GM12878 (cell line): Measurements from ENCODE around the gene ADGRF4. TPM values are rescaled to one million over a fixed set of nuclear protein-coding genes. Genes with fewer than 3 reads are reported as not detected.

Source experiments
- ATAC-seq: fragments of 200-7000 bp; cut with Tn5 transposase; 3 replicates; pipeline ENCODE4 v1.9.1; 2020; ENCODE audit warnings: mild to moderate bottlenecking, moderate library complexity
- BruUV-seq: library from RNA; stranded (reverse); fragments of 400-500 nt; replicated peaks from 2 replicates; lab custom pipeline; 2021; lab: Mats Ljungman, UMichigan
- CTCF ChIA-PET: fragments of 300-600 bp; sonication (Branson Sonifier 250); formaldehyde crosslinking; extraction: SDS; loops from one replicate; lab custom pipeline; 2021; ENCODE audit warnings: inconsistent platforms; lab: Yijun Ruan, JAX
- POLR2A ChIA-PET: fragments of 350-600 bp; formaldehyde crosslinking; extraction: SDS; loops from one replicate; lab custom pipeline; 2021; ENCODE audit warnings: inconsistent platforms; lab: Charles Lee
- RAD21 ChIA-PET: fragments of 300-600 bp; sonication (Branson Sonifier 250); formaldehyde crosslinking; loops from one replicate; lab custom pipeline; 2023; ENCODE audit warnings: antibody characterized with exemption; ENCODE audit not compliant: unreplicated experiment; lab: Charles Lee
- SMC1A ChIA-PET: fragments of 300-600 bp; sonication (Branson Sonifier 250); formaldehyde crosslinking; loops from one replicate; lab custom pipeline; 2023; ENCODE audit not compliant: unreplicated experiment, uncharacterized antibody; lab: Charles Lee
- DNase-seq: peaks from one replicate; pipeline ENCODE4 v3.0.0-alpha.2; 2011; ENCODE audit warnings: low read depth, low spot score
- FAIRE-seq: peaks from 3 replicates; lab custom pipeline; 2011; peaks lifted over from hg19 to GRCh38; lab: Jason Lieb, UNC
- H2AFZ ChIP-seq: 2 replicates; pipeline ENCODE4 v1.6.0; 2011; ENCODE audit warnings: low read depth, low read length, control low read depth; ENCODE audit not compliant: control insufficient read depth
- H3K27ac ChIP-seq: 2 replicates; pipeline ENCODE4 v1.5.1; 2011; ENCODE audit warnings: control low read depth; ENCODE audit not compliant: control insufficient read depth, insufficient read depth
- H3K27me3 ChIP-seq, 2 experiments: replicated peaks in 1 of 2; 2 replicates each; pipeline versions ENCODE4 v1.6.0 to v1.6.1; 2011; ENCODE audit warnings: low read length in 1 of 2; ENCODE audit not compliant: control insufficient read depth in 2 of 2, insufficient read depth in 2 of 2
- H3K36me3 ChIP-seq, 2 experiments: 2 replicates each; pipeline ENCODE4 v1.5.1; 2011; ENCODE audit warnings: low read length in 1 of 2; ENCODE audit not compliant: control insufficient read depth in 2 of 2, insufficient read depth in 2 of 2
- H3K4me1 ChIP-seq: 2 replicates; pipeline ENCODE4 v1.6.1; 2011; ENCODE audit warnings: mild to moderate bottlenecking, low read length, moderate library complexity, mixed read lengths; ENCODE audit not compliant: control insufficient read depth, insufficient read depth
- H3K4me2 ChIP-seq: 2 replicates; pipeline ENCODE4 v1.6.0; 2011; ENCODE audit warnings: control low read depth; ENCODE audit not compliant: control insufficient read depth, insufficient read depth
- H3K4me3 ChIP-seq: fragments of 200-600 bp; sonication (generic); 2 replicates; pipeline ENCODE4 v1.5.1; 2016
- H3K79me2 ChIP-seq: 2 replicates; pipeline ENCODE4 v1.6.0; 2011; ENCODE audit warnings: low read length; ENCODE audit not compliant: control insufficient read depth, insufficient read depth
- H3K9ac ChIP-seq: 2 replicates; pipeline ENCODE4 v1.8.0; 2011; ENCODE audit warnings: low read length, control low read depth, mixed read lengths; ENCODE audit not compliant: control insufficient read depth, insufficient read depth
- H3K9me3 ChIP-seq: replicated peaks from 3 replicates; pipeline ENCODE4 v1.5.1; 2011; ENCODE audit warnings: mild to moderate bottlenecking, low read length; ENCODE audit not compliant: control insufficient read depth, insufficient read depth
- H4K20me1 ChIP-seq: 2 replicates; pipeline ENCODE4 v1.6.0; 2011; ENCODE audit not compliant: control insufficient read depth, insufficient read depth
- BCL11A ChIP-seq: IDR thresholded peaks from 2 replicates; pipeline ENCODE4 v1.6.1; 2011; ENCODE audit warnings: low read depth, low read length
- BMI1 ChIP-seq: fragments of 450-650 bp; IDR thresholded peaks from 2 replicates; pipeline ENCODE4 v1.6.1; 2016; ENCODE audit warnings: mild to moderate bottlenecking, moderate library complexity, borderline replicate concordance
- CUX1 ChIP-seq: IDR thresholded peaks from 2 replicates; pipeline ENCODE4 v1.6.1; 2012; ENCODE audit warnings: improper control_type of control experiment, low read depth, low read length; ENCODE audit not compliant: insufficient replicate concordance
- E2F4 ChIP-seq: IDR thresholded peaks from 2 replicates; pipeline ENCODE4 v1.6.1; 2012; ENCODE audit warnings: low read depth, low read length, improper control_type of control experiment
- GABPA ChIP-seq: IDR thresholded peaks from 2 replicates; pipeline ENCODE4 v1.6.1; 2014; ENCODE audit warnings: antibody characterized with exemption, low read depth, mild to moderate bottlenecking, inconsistent platforms
- HDGF ChIP-seq: fragments of 450-650 bp; IDR thresholded peaks from 2 replicates; pipeline ENCODE4 v1.6.1; 2016; ENCODE audit warnings: antibody characterized with exemption
- MTA2 ChIP-seq: fragments of 450-650 bp; IDR thresholded peaks from 2 replicates; pipeline ENCODE4 v1.6.1; 2016; ENCODE audit warnings: low read depth, mild to moderate bottlenecking, moderate library complexity
- MYB ChIP-seq: fragments of 150-350 bp; IDR thresholded peaks from 2 replicates; pipeline ENCODE4 v1.6.1; 2014; ENCODE audit warnings: mild to moderate bottlenecking, low read depth, low read length, borderline replicate concordance
- NFXL1 ChIP-seq: fragments of 450-650 bp; IDR thresholded peaks from 2 replicates; pipeline ENCODE4 v1.6.1; 2017; ENCODE audit warnings: antibody characterized with exemption, mild to moderate bottlenecking, borderline replicate concordance
- NRF1 ChIP-seq: conservative IDR thresholded peaks from 2 replicates; pipeline ENCODE4 v1.6.1; 2011; ENCODE audit warnings: mild to moderate bottlenecking, low read depth, low read length, improper control_type of control experiment
- POLR2AphosphoS5 ChIP-seq: IDR thresholded peaks from 2 replicates; pipeline ENCODE4 v1.6.1; 2011; ENCODE audit warnings: mild to moderate bottlenecking, low read length, inconsistent platforms
- RUNX3 ChIP-seq: IDR thresholded peaks from 2 replicates; pipeline ENCODE4 v1.6.1; 2012; ENCODE audit warnings: low read length, inconsistent platforms
- WGBS: methylation state at CpG from one replicate; pipeline ENCODE4 v1.1.6; 2016; ENCODE audit warnings: low lambda C conversion rate; ENCODE audit not compliant: insufficient replicate concordance, insufficient coverage; ENCODE audit errors: missing lambda C conversion rate; 5-methylcytosine and 5-hydroxymethylcytosine counted together
- in situ Hi-C: fragments of 300-500 bp; cut with MboI; formaldehyde crosslinking; loops from 9 replicates; pipeline ENCODE4 v1.14.3; 2018; ENCODE audit warnings: mixed read lengths
- intact Hi-C: fragments of 100-400 bp; cut with micrococcal nuclease; formaldehyde crosslinking; loops from one replicate; pipeline ENCODE4 v1.14.2; 2022; ENCODE audit not compliant: unreplicated experiment
- polyA plus RNA-seq, 11 experiments: library from polyadenylated mRNA; depleted of rRNA in 4 of 11; unstranded in 6 of 11; stranded (reverse) in 5 of 11; fragments of >200 nt; fragmentation: Nextera tagmentation in 4 of 11; fragmentation: Illumina TruSeq in 1 of 11; extraction: Ambion mirVana in 4 of 11; extraction: Trizol in 1 of 11; gene quantifications; 1 replicate in 1 of 11; 2 replicates in 10 of 11; pipeline versions ENCODE4 v1.2.1 to v1.2.3, GENCODE V29; 2011 to 2016; ENCODE audit warnings: inconsistent platforms in 2 of 11, missing spikeins in 2 of 11, low read depth in 1 of 11
- total RNA-seq, 4 experiments: library from RNA; depleted of rRNA in 3 of 4; stranded (reverse); fragments of >200 nt in 3 of 4; fragmentation: Illumina TruSeq in 1 of 4; extraction: Trizol in 1 of 4; gene quantifications; 2 replicates each; pipeline versions ENCODE4 v1.2.1 to v1.2.3, GENCODE V29; 2013 to 2021
- TF ChIP-seq, protein P1 (sequence below): IDR thresholded peaks from 2 replicates; pipeline ENCODE4 v1.6.1; 2012; ENCODE audit warnings: mild to moderate bottlenecking, low read depth, low read length

Gene ADGRF4
- total and polyA plus RNA-seq, 10 of the 15 experiments (the other 5 are each of a cell fraction or from before 2014, with no cell fraction given): 0.04 to 0.12 (median 0.06) TPM; not detected in 5

GRCh38 chr6:47681201-47681990 is 17.0 kb upstream of the ADGRF4 start:
- no peaks in the 10 kb centered on the region for H3K79me2 ChIP-seq
- RAD21 ChIA-PET: no interaction called here
- POLR2A ChIA-PET: no interaction called here
- no peak overlapping the region for H3K4me2 ChIP-seq
- FAIRE-seq (no peak), ATAC-seq (no peak), DNase-seq (no peak)
- no peak overlapping the region for H3K9ac ChIP-seq
- intact Hi-C loops: no loop called here
- no peaks in the 10 kb centered on the region for H3K4me1 ChIP-seq
- H3K4me3 ChIP-seq: no peak overlapping the region
- in situ Hi-C loops: no loop called here
- H3K27me3 ChIP-seq: no peaks in the 10 kb centered on the region; a peak in 1 of 4 replicates
- no peak overlapping the region for H2AFZ ChIP-seq
- no peak overlapping the region for H3K27ac ChIP-seq
- no peaks in the 10 kb centered on the region for H3K36me3 ChIP-seq
- WGBS: 80% methylated on average over 1 of the region's 1 CpG
- no peaks in the 10 kb centered on the region for H4K20me1 ChIP-seq
- CTCF ChIA-PET: no interaction called here
- no peaks in the 10 kb centered on the region for H3K9me3 ChIP-seq
- SMC1A ChIA-PET: interaction anchor here (1.3 kb wide), 1 partner anchor 53 kb away, joined by 3 read pairs; no protein-coding TSS in a partner anchor
- TF ChIP-seq GABPA (no peak), NRF1 (no peak), E2F4 (no peak), BCL11A (no peak), HDGF (no peak), MYB (no peak), BMI1 (no peak), CUX1 (no peak), POLR2AphosphoS5 (no peak), RUNX3 (no peak), MTA2 (no peak), NFXL1 (no peak)
- TF ChIP-seq, protein P1, sequence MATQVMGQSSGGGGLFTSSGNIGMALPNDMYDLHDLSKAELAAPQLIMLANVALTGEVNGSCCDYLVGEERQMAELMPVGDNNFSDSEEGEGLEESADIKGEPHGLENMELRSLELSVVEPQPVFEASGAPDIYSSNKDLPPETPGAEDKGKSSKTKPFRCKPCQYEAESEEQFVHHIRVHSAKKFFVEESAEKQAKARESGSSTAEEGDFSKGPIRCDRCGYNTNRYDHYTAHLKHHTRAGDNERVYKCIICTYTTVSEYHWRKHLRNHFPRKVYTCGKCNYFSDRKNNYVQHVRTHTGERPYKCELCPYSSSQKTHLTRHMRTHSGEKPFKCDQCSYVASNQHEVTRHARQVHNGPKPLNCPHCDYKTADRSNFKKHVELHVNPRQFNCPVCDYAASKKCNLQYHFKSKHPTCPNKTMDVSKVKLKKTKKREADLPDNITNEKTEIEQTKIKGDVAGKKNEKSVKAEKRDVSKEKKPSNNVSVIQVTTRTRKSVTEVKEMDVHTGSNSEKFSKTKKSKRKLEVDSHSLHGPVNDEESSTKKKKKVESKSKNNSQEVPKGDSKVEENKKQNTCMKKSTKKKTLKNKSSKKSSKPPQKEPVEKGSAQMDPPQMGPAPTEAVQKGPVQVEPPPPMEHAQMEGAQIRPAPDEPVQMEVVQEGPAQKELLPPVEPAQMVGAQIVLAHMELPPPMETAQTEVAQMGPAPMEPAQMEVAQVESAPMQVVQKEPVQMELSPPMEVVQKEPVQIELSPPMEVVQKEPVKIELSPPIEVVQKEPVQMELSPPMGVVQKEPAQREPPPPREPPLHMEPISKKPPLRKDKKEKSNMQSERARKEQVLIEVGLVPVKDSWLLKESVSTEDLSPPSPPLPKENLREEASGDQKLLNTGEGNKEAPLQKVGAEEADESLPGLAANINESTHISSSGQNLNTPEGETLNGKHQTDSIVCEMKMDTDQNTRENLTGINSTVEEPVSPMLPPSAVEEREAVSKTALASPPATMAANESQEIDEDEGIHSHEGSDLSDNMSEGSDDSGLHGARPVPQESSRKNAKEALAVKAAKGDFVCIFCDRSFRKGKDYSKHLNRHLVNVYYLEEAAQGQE: no peak
- TF ChIP-seq, all 136 proteins: peak for 0
- BruUV-seq: no TSS peak
